ENCODE measurements around the gene LRP5. TPM values are rescaled to one million over a fixed set of nuclear protein-coding genes. Genes with fewer than 3 reads are reported as not detected.

LRP5 gene
- total and polyA plus RNA-seq, 12 donors = 10.7 to 277 (median 75.8) TPM

GRCh38 chr11:68401856-68402255 is 89.5 kb downstream of the LRP5 start:
- no peaks in the 10 kb centered on the region for H3K27me3 ChIP-seq
- no peak for DNase-seq
- H3K4me3 ChIP-seq = no peak overlapping the region
- H3K9me3 ChIP-seq (replicated peaks in 1 of 3) = no peaks in the 10 kb centered on the region
- no peak overlapping the region for H3K27ac ChIP-seq
- H3K4me1 ChIP-seq (replicated peaks in 1 of 2) = peaks cover 0 to 12% of the 10 kb centered on the region in 2 donors
- H3K36me3 ChIP-seq (replicated peaks in 1 of 2) = peaks cover 0 to 41% of the 10 kb centered on the region in 2 donors
- intact Hi-C loops (cut with DNase I) = no loop called here
- TF ChIP-seq CTCF (IDR thresholded peaks at IDR 0.05) (no peak), POLR2A (IDR thresholded peaks at IDR 0.05) (no peak)
- WGBS, 4 donors = 81 to 92% (median 86%) methylated on average over 7 of the region's 7 CpGs

- peaks cover 0 to 12% of the 10 kb centered on the region in 2 donors for H3K4me1 ChIP-seq (replicated peaks in 1 of 2)
- intact Hi-C loops (cut with DNase I) = no loop called here
- no peak for TF ChIP-seq POLR2A (IDR thresholded peaks at IDR 0.05)
- TF ChIP-seq CTCF (IDR thresholded peaks at IDR 0.05) = no peak
- no peaks in the 10 kb centered on the region for H3K27me3 ChIP-seq
- no peak overlapping the region for H3K4me3 ChIP-seq
- no peaks in the 10 kb centered on the region for H3K9me3 ChIP-seq (replicated peaks in 1 of 3)
- H3K36me3 ChIP-seq (replicated peaks in 1 of 2) = peaks cover 0 to 43% of the 10 kb centered on the region in 2 donors
- WGBS, 4 donors = 88 to 97% (median 93%) methylated on average over 9 to 15 of the region's 15 CpGs
- no peak for DNase-seq
- no peak overlapping the region for H3K27ac ChIP-seq
Observed at GRCh38 chr11:68402355-68403031, 90.1 kb downstream of the LRP5 start.

- TF ChIP-seq CTCF (IDR thresholded peaks at IDR 0.05) (no peak), POLR2A (IDR thresholded peaks at IDR 0.05) (no peak)
- H3K27me3 ChIP-seq = no peaks in the 10 kb centered on the region
- no peak for DNase-seq
- H3K27ac ChIP-seq = no peak overlapping the region
- intact Hi-C loops (cut with DNase I) = no loop called here
- H3K4me3 ChIP-seq = no peak overlapping the region
- peaks cover 0 to 12% of the 10 kb centered on the region in 2 donors for H3K4me1 ChIP-seq (replicated peaks in 1 of 2)
- WGBS, 4 donors = 69 to 78% (median 76%) methylated on average over 9 to 18 of the region's 18 CpGs
- H3K9me3 ChIP-seq (replicated peaks in 1 of 3) = no peaks in the 10 kb centered on the region
- peaks cover 0 to 45% of the 10 kb centered on the region in 2 donors for H3K36me3 ChIP-seq (replicated peaks in 1 of 2)
Observed at GRCh38 chr11:68403424-68403823, 91.0 kb downstream of the LRP5 start.

- Histone ChIP-seq H3K36me3 (replicated peaks in 1 of 2) (peaks cover 0 to 48% of the 10 kb centered on the region in 2 donors), H3K4me3 (no peak overlapping the region), H3K9me3 (replicated peaks in 1 of 3) (no peaks in the 10 kb centered on the region), H3K4me1 (replicated peaks in 1 of 2) (peaks cover 0 to 12% of the 10 kb centered on the region in 2 donors), H3K27me3 (no peaks in the 10 kb centered on the region), H3K27ac (no peak overlapping the region)
- intact Hi-C loops (cut with DNase I) = no loop called here
- 85 to 94% (median 93%) methylated on average over 8 to 12 of the region's 12 CpGs for WGBS, 4 donors
- no peak for DNase-seq
- TF ChIP-seq POLR2A (IDR thresholded peaks at IDR 0.05) (no peak), CTCF (IDR thresholded peaks at IDR 0.05) (no peak)
Observed at GRCh38 chr11:68403831-68404230, 91.4 kb downstream of the LRP5 start.

Data from adrenal gland (tissue), 12 donors.